IMR-90 (cell line): ENCODE results near the gene CCN2. TPM values are rescaled to one million over a fixed set of nuclear protein-coding genes. Genes with fewer than 3 reads are reported as not detected.

ENCODE experiments used
- ATAC-seq: fragments of 200-7000 bp; cut with Tn5 transposase; 2 replicates; pipeline ENCODE4 v1.9.1; 2020; ENCODE audit warnings: low read depth, mild to moderate bottlenecking, moderate library complexity
- BruUV-seq: library from RNA; stranded (reverse); fragments of 400-500 nt; replicated peaks from 2 replicates; lab custom pipeline; 2021; lab: Mats Ljungman, UMichigan
- CTCF ChIA-PET: fragments of 300-600 bp; formaldehyde crosslinking; extraction: SDS; loops from one replicate; lab custom pipeline; 2021; ENCODE audit warnings: antibody characterized with exemption; lab: Yijun Ruan, JAX
- POLR2A ChIA-PET: fragments of 300-600 bp; sonication (Branson Sonifier 250); formaldehyde crosslinking; loops from one replicate; lab custom pipeline; 2022; ENCODE audit warnings: antibody characterized with exemption; ENCODE audit not compliant: unreplicated experiment; lab: Charles Lee
- DNase-seq: peaks from one replicate; pipeline ENCODE4 v3.0.0; 2013
- H2AFZ ChIP-seq: replicated peaks from 2 replicates; pipeline ENCODE3; 2013; ENCODE audit warnings: low read length, mild to moderate bottlenecking; ENCODE audit not compliant: poor library complexity
- H2AK5ac ChIP-seq: 2 replicates; pipeline ENCODE4 v1.6.1; 2013; ENCODE audit warnings: low read depth, low read length, inconsistent platforms
- H2AK9ac ChIP-seq: replicated peaks from 2 replicates; pipeline ENCODE3; 2013; ENCODE audit warnings: mild to moderate bottlenecking, low read depth, low read length, moderate library complexity; ENCODE audit not compliant: poor library complexity
- H2BK120ac ChIP-seq: 2 replicates; pipeline ENCODE4 v1.6.1; 2013; ENCODE audit warnings: low read depth, low read length, inconsistent platforms
- H2BK15ac ChIP-seq: 3 replicates; pipeline ENCODE4 v1.6.1; 2013; ENCODE audit warnings: low read depth, low read length, inconsistent platforms
- H2BK20ac ChIP-seq: 2 replicates; pipeline ENCODE4 v1.6.1; 2013; ENCODE audit warnings: low read depth, mild to moderate bottlenecking, inconsistent platforms, low read length, moderate library complexity
- H2BK5ac ChIP-seq: 2 replicates; pipeline ENCODE4 v1.6.1; 2013; ENCODE audit warnings: mild to moderate bottlenecking, low read depth, low read length, inconsistent platforms; ENCODE audit not compliant: poor library complexity, severe bottlenecking
- H3K14ac ChIP-seq: replicated peaks from 2 replicates; pipeline ENCODE4 v1.6.1; 2013; ENCODE audit warnings: low read depth, low read length, inconsistent platforms
- H3K18ac ChIP-seq: 2 replicates; pipeline ENCODE4 v1.6.1; 2013; ENCODE audit warnings: low read depth, low read length, control low read depth
- H3K23ac ChIP-seq: 2 replicates; pipeline ENCODE4 v1.6.1; 2013; ENCODE audit warnings: low read depth, low read length, inconsistent platforms
- H3K27ac ChIP-seq: 2 replicates; pipeline ENCODE4 v1.5.1; 2013; ENCODE audit warnings: mild to moderate bottlenecking, control low read depth, low read length; ENCODE audit not compliant: insufficient read depth
- H3K27me3 ChIP-seq: 2 replicates; pipeline ENCODE4 v1.6.1; 2013; ENCODE audit warnings: low read length; ENCODE audit not compliant: control insufficient read depth, insufficient read depth
- H3K36me3 ChIP-seq: 2 replicates; pipeline ENCODE4 v1.6.1; 2013; ENCODE audit warnings: low read length, mixed read lengths; ENCODE audit not compliant: control insufficient read depth, insufficient read depth
- H3K4ac ChIP-seq: 2 replicates; pipeline ENCODE4 v1.6.1; 2013; ENCODE audit warnings: low read depth, low read length, inconsistent platforms
- H3K4me1 ChIP-seq: 2 replicates; pipeline ENCODE4 v1.6.1; 2013; ENCODE audit warnings: low read length, mixed read lengths; ENCODE audit not compliant: control insufficient read depth, insufficient read depth
- H3K4me2 ChIP-seq: 2 replicates; pipeline ENCODE4 v1.6.1; 2013; ENCODE audit warnings: low read depth, mild to moderate bottlenecking, control low read depth, low read length, moderate library complexity
- H3K4me3 ChIP-seq: 2 replicates; pipeline ENCODE4 v1.5.1; 2013; ENCODE audit warnings: low read depth, mild to moderate bottlenecking, control low read depth, low read length, moderate library complexity; ENCODE audit not compliant: insufficient read depth
- H3K56ac ChIP-seq: 2 replicates; pipeline ENCODE4 v1.6.1; 2013; ENCODE audit warnings: low read length, inconsistent platforms; ENCODE audit not compliant: insufficient read depth; ENCODE audit errors: extremely low read depth
- H3K79me1 ChIP-seq, 2 experiments: 2 replicates each; pipeline ENCODE4 v1.6.1; 2013; ENCODE audit warnings: low read length in 2 of 2, inconsistent platforms in 1 of 2, low read depth in 1 of 2
- H3K9ac ChIP-seq: 2 replicates; pipeline ENCODE4 v1.6.1; 2013; ENCODE audit warnings: low read depth, low read length, control low read depth
- H3K9me1 ChIP-seq: 2 replicates; pipeline ENCODE4 v1.6.1; 2013; ENCODE audit warnings: low read length, inconsistent platforms; ENCODE audit not compliant: insufficient read depth
- H3K9me3 ChIP-seq: 2 replicates; pipeline ENCODE4 v1.6.1; 2013; ENCODE audit warnings: low read length; ENCODE audit not compliant: control insufficient read depth, insufficient read depth
- H4K20me1 ChIP-seq: 2 replicates; pipeline ENCODE4 v1.6.1; 2013; ENCODE audit warnings: low read length, inconsistent platforms; ENCODE audit not compliant: insufficient read depth
- H4K5ac ChIP-seq: 2 replicates; pipeline ENCODE4 v1.6.1; 2013; ENCODE audit warnings: mild to moderate bottlenecking, low read depth, low read length, control low read depth
- H4K8ac ChIP-seq, 2 experiments: 2 replicates each; pipeline ENCODE4 v1.6.1; 2013; ENCODE audit warnings: low read depth in 2 of 2, low read length in 2 of 2, control low read depth in 1 of 2, inconsistent platforms in 1 of 2
- H4K91ac ChIP-seq: 2 replicates; pipeline ENCODE4 v1.6.1; 2013; ENCODE audit warnings: low read depth, low read length, inconsistent platforms; ENCODE audit not compliant: insufficient read depth
- BHLHE40 ChIP-seq: fragments of 150-350 bp; IDR thresholded peaks from 2 replicates; pipeline ENCODE4 v1.6.1; 2016; ENCODE audit warnings: mild to moderate bottlenecking, low read depth, low read length
- CEBPB ChIP-seq: IDR thresholded peaks from 2 replicates; pipeline ENCODE4 v1.6.1; 2012; ENCODE audit warnings: low read depth, low read length, improper control_type of control experiment
- CHD1 ChIP-seq: IDR thresholded peaks from 2 replicates; pipeline ENCODE4 v1.6.1; 2012; ENCODE audit warnings: low read depth, low read length, improper control_type of control experiment
- CTCF ChIP-seq: conservative IDR thresholded peaks from 2 replicates; pipeline ENCODE4 v1.5.1; 2012; ENCODE audit warnings: mild to moderate bottlenecking, low read depth, low read length, improper control_type of control experiment
- ELK1 ChIP-seq: fragments of 150-350 bp; IDR thresholded peaks from 2 replicates; pipeline ENCODE4 v1.6.1; 2016; ENCODE audit warnings: low read depth, mild to moderate bottlenecking, low read length, moderate library complexity, borderline replicate concordance
- FOS ChIP-seq: fragments of 150-350 bp; IDR thresholded peaks from 2 replicates; pipeline ENCODE4 v1.6.1; 2016; ENCODE audit warnings: low read depth, low read length
- MAFK ChIP-seq: IDR thresholded peaks from 2 replicates; pipeline ENCODE4 v1.6.1; 2012; ENCODE audit warnings: low read depth, low read length, improper control_type of control experiment
- MAZ ChIP-seq: IDR thresholded peaks from 2 replicates; pipeline ENCODE4 v1.6.1; 2012; ENCODE audit warnings: low read depth, mild to moderate bottlenecking, low read length, improper control_type of control experiment, moderate library complexity, borderline replicate concordance
- MXI1 ChIP-seq: IDR thresholded peaks from 2 replicates; pipeline ENCODE4 v1.6.1; 2012; ENCODE audit warnings: low read depth, mild to moderate bottlenecking, low read length, moderate library complexity, borderline replicate concordance
- POLR2A ChIP-seq: IDR thresholded peaks from 2 replicates; pipeline ENCODE4 v1.6.1; 2012; ENCODE audit warnings: mild to moderate bottlenecking, low read depth, low read length
- RAD21 ChIP-seq: IDR thresholded peaks from 2 replicates; pipeline ENCODE4 v1.6.1; 2012; ENCODE audit warnings: low read length, improper control_type of control experiment
- RCOR1 ChIP-seq: IDR thresholded peaks from 2 replicates; pipeline ENCODE4 v1.6.1; 2012; ENCODE audit warnings: mild to moderate bottlenecking, low read length, improper control_type of control experiment; ENCODE audit not compliant: insufficient replicate concordance
- RFX5 ChIP-seq: IDR thresholded peaks from 2 replicates; pipeline ENCODE4 v1.8.0; 2012; ENCODE audit warnings: low read depth, mild to moderate bottlenecking, low read length, moderate library complexity
- SMC3 ChIP-seq: fragments of 150-350 bp; IDR thresholded peaks from 2 replicates; pipeline ENCODE4 v1.6.1; 2016; ENCODE audit warnings: low read depth, mild to moderate bottlenecking, antibody characterized with exemption, low read length, moderate library complexity
- USF2 ChIP-seq: fragments of 150-350 bp; IDR thresholded peaks from 2 replicates; pipeline ENCODE4 v1.6.1; 2017; ENCODE audit warnings: mild to moderate bottlenecking, antibody characterized with exemption, low read length, low read depth
- WGBS, 2 experiments: methylation state at CpG; one replicate each; pipeline versions ENCODE4 v1.1.5 to v1.1.7; 2013; ENCODE audit warnings: missing lambda C conversion rate in 2 of 2; ENCODE audit not compliant: insufficient read length in 1 of 2; ENCODE audit errors: extremely low coverage in 2 of 2; 5-methylcytosine and 5-hydroxymethylcytosine counted together
- dilution Hi-C: fragments of 300-500 bp; cut with HindIII; formaldehyde crosslinking; loops from one replicate; pipeline ENCODE4 v1.14.3; 2018; ENCODE audit warnings: low sequenced_read_pairs; ENCODE audit not compliant: unreplicated experiment
- in situ Hi-C: fragments of 300-500 bp; cut with MboI; formaldehyde crosslinking; loops from 3 replicates; pipeline ENCODE4 v1.14.3; 2019; ENCODE audit warnings: low sequenced_read_pairs, inconsistent platforms, mixed read lengths
- intact Hi-C: fragments of 100-400 bp; cut with micrococcal nuclease; formaldehyde crosslinking; loops from 2 replicates; pipeline ENCODE4 v1.10.0; 2022
- polyA plus RNA-seq, 3 experiments: library from polyadenylated mRNA; depleted of rRNA; stranded (reverse); fragments of >200 nt; gene quantifications; 2 replicates each; pipeline ENCODE4 v1.2.3, GENCODE V29; 2012; ENCODE audit warnings: low replicate concordance in 1 of 3
- total RNA-seq: library from RNA; depleted of rRNA; stranded (reverse); fragments of >200 nt; gene quantifications from 2 replicates; pipeline ENCODE4 v1.2.3, GENCODE V29; 2012

Gene CCN2
- total and polyA plus RNA-seq, 2 of the 4 experiments (the other 2 are of a cell fraction) = 148 to 1,205 TPM

GRCh38 chr6:131981624-131981978 lies 30.4 kb upstream of the CCN2 start:
- peak overlapping the region; percentile 73 to 92 for H4K8ac ChIP-seq
- peak overlapping the region; percentile 99; the same call in 2 of the 3 replicates for H2BK15ac ChIP-seq
- H4K20me1 ChIP-seq = no peaks in the 10 kb centered on the region
- in situ Hi-C loops (no loop called here), intact Hi-C loops (loop anchor here (5.0 kb wide), 1 partner anchor 81 kb away; no protein-coding TSS in a partner anchor), dilution Hi-C loops (no loop called here)
- ChIA-PET POLR2A (interaction anchor here (2.1 kb wide), 1 partner anchor 30 kb away, joined by 8 read pairs; the partner anchor contains the start of gene CCN2), CTCF (interaction anchor here (2.3 kb wide), 1 partner anchor 25 kb away, joined by 5 read pairs; no protein-coding TSS in a partner anchor)
- no peaks in the 10 kb centered on the region for H3K9me3 ChIP-seq
- H3K36me3 ChIP-seq = no peaks in the 10 kb centered on the region
- H3K4me3 ChIP-seq = no peak overlapping the region
- WGBS, 2 experiments = no CpG with 5 or more reads among the region's 3 CpGs
- H3K4me1 ChIP-seq = peaks cover 18% of the 10 kb centered on the region
- peak overlapping the region; percentile 93 for H4K91ac ChIP-seq
- peak overlapping the region; percentile 77 for H2BK5ac ChIP-seq
- DNase-seq (no peak), ATAC-seq (no peak)
- TF ChIP-seq RAD21 (no peak), RFX5 (no peak), MAZ (no peak), ELK1 (no peak), FOS (no peak), CTCF (no peak), CHD1 (no peak), POLR2A (no peak), MAFK (no peak), CEBPB (no peak), MXI1 (no peak), BHLHE40 (no peak), SMC3 (no peak), RCOR1 (no peak), USF2 (no peak)
- peak overlapping the region; percentile 76 for H3K27ac ChIP-seq
- H3K18ac ChIP-seq = peak overlapping the region; percentile 99
- H3K79me1 ChIP-seq = no peaks in the 10 kb centered on the region
- peak overlapping the region; percentile 63 for H2BK20ac ChIP-seq
- peak overlapping the region; percentile 95 for H4K5ac ChIP-seq
- peak overlapping the region; percentile 86 for H3K4ac ChIP-seq
- no peaks in the 10 kb centered on the region for H3K27me3 ChIP-seq
- no peak overlapping the region for H2AK9ac ChIP-seq
- H3K56ac ChIP-seq = peak overlapping the region; percentile 5; the same call in 1 of the 2 replicates
- H3K9me1 ChIP-seq = peaks cover 17% of the 10 kb centered on the region
- H2AFZ ChIP-seq = no peak overlapping the region
- peak overlapping the region; percentile 96 for H2AK5ac ChIP-seq
- no peak overlapping the region for H3K4me2 ChIP-seq
- peak overlapping the region; percentile 82 for H3K23ac ChIP-seq
- peak overlapping the region; percentile 79 for H2BK120ac ChIP-seq
- no TSS peak for BruUV-seq
- no peak overlapping the region for H3K9ac ChIP-seq
- H3K14ac ChIP-seq = peak overlapping the region; percentile 83
